ENCODE data around the gene NGEF.

The NGEF gene

GRCh38 chr2:232894251-232894650, 118.8 kb downstream of the NGEF start:
- DNase-seq: no peak

GRCh38 chr2:232893834-232894233, 119.2 kb downstream of the NGEF start:
- no peak for DNase-seq

- DNase-seq: no peak
Observed at GRCh38 chr2:232892843-232893242, 120.2 kb downstream of the NGEF start.

- DNase-seq: no peak
Observed at GRCh38 chr2:232892221-232892620, 120.8 kb downstream of the NGEF start.

- DNase-seq: no peak
Observed at GRCh38 chr2:232891621-232892071, 121.4 kb downstream of the NGEF start.

- DNase-seq: no peak
Observed at GRCh38 chr2:232890896-232891601, 122.0 kb downstream of the NGEF start.

- no peak for DNase-seq
Observed at GRCh38 chr2:232890536-232890895, 122.5 kb downstream of the NGEF start.

GRCh38 chr2:232889876-232890401, 123.1 kb downstream of the NGEF start:
- no peak for DNase-seq

- DNase-seq: no peak
Observed at GRCh38 chr2:232888839-232889529, 124.1 kb downstream of the NGEF start.

GRCh38 chr2:232888099-232888836, 124.8 kb downstream of the NGEF start:
- no peak for DNase-seq

GRCh38 chr2:232887171-232887850, 125.7 kb downstream of the NGEF start:
- no peak for DNase-seq

- DNase-seq: no peak
Observed at GRCh38 chr2:232886632-232887031, 126.4 kb downstream of the NGEF start.

- no peak for DNase-seq
Observed at GRCh38 chr2:232886176-232886575, 126.9 kb downstream of the NGEF start.

GRCh38 chr2:232885264-232885961, 127.6 kb downstream of the NGEF start:
- no peak for DNase-seq

- no peak for DNase-seq
Observed at GRCh38 chr2:232884549-232885263, 128.3 kb downstream of the NGEF start.

- DNase-seq: no peak
Observed at GRCh38 chr2:232884001-232884421, 129.0 kb downstream of the NGEF start.

- DNase-seq: no peak
Observed at GRCh38 chr2:232883116-232883721, 129.8 kb downstream of the NGEF start.

GRCh38 chr2:232882505-232883115, 130.4 kb downstream of the NGEF start:
- DNase-seq: no peak

GRCh38 chr2:232882085-232882484, 131.0 kb downstream of the NGEF start:
- no peak for DNase-seq

- no peak for DNase-seq
Observed at GRCh38 chr2:232880764-232881351, 132.2 kb downstream of the NGEF start.

All from NCI-H1436 treated with DMSO at 0.1 percent for 48 hours (cell line).